ENCODE results near the gene TNF.

TNF gene

DNA sequence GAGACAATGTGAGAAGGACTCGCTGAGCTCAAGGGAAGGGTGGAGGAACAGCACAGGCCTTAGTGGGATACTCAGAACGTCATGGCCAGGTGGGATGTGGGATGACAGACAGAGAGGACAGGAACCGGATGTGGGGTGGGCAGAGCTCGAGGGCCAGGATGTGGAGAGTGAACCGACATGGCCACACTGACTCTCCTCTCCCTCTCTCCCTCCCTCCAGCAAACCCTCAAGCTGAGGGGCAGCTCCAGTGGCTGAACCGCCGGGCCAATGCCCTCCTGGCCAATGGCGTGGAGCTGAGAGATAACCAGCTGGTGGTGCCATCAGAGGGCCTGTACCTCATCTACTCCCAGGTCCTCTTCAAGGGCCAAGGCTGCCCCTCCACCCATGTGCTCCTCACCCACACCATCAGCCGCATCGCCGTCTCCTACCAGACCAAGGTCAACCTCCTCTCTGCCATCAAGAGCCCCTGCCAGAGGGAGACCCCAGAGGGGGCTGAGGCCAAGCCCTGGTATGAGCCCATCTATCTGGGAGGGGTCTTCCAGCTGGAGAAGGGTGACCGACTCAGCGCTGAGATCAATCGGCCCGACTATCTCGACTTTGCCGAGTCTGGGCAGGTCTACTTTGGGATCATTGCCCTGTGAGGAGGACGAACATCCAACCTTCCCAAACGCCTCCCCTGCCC lies 1.7 kb downstream of the TNF start:
- ATAC-seq: no peak
- TF ChIP-seq BACH2 (CRISPR knock-in tag; IDR thresholded peaks at IDR 0.05; ENCODE audit: borderline replicate concordance): no peak
- TF ChIP-seq ZNF70 (CRISPR knock-in tag; IDR thresholded peaks at IDR 0.05): no peak
- TF ChIP-seq GLIS3 (CRISPR knock-in tag; IDR thresholded peaks at IDR 0.05): no peak

DNA sequence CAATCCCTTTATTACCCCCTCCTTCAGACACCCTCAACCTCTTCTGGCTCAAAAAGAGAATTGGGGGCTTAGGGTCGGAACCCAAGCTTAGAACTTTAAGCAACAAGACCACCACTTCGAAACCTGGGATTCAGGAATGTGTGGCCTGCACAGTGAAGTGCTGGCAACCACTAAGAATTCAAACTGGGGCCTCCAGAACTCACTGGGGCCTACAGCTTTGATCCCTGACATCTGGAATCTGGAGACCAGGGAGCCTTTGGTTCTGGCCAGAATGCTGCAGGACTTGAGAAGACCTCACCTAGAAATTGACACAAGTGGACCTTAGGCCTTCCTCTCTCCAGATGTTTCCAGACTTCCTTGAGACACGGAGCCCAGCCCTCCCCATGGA lies 2.2 kb downstream of the TNF start:
- TF ChIP-seq BACH2 (CRISPR knock-in tag; IDR thresholded peaks at IDR 0.05; ENCODE audit: borderline replicate concordance) (no peak), ZFP30 (CRISPR knock-in tag; IDR thresholded peaks at IDR 0.05) (no peak), ZNF70 (CRISPR knock-in tag; IDR thresholded peaks at IDR 0.05) (no peak), CSDC2 (CRISPR knock-in tag; IDR thresholded peaks at IDR 0.05) (no peak), GLIS3 (CRISPR knock-in tag; IDR thresholded peaks at IDR 0.05) (no peak), PPARA (CRISPR knock-in tag; IDR thresholded peaks at IDR 0.05; ENCODE audit: borderline replicate concordance) (no peak), TCF4 (CRISPR knock-in tag; IDR thresholded peaks at IDR 0.05; ENCODE audit: borderline replicate concordance) (no peak), TOX (CRISPR knock-in tag; IDR thresholded peaks at IDR 0.05; ENCODE audit: borderline replicate concordance) (no peak), ZC3H10 (CRISPR knock-in tag; IDR thresholded peaks at IDR 0.05) (no peak), OSR1 (CRISPR knock-in tag; IDR thresholded peaks at IDR 0.05) (no peak)
- TF ChIP-seq, protein P1, sequence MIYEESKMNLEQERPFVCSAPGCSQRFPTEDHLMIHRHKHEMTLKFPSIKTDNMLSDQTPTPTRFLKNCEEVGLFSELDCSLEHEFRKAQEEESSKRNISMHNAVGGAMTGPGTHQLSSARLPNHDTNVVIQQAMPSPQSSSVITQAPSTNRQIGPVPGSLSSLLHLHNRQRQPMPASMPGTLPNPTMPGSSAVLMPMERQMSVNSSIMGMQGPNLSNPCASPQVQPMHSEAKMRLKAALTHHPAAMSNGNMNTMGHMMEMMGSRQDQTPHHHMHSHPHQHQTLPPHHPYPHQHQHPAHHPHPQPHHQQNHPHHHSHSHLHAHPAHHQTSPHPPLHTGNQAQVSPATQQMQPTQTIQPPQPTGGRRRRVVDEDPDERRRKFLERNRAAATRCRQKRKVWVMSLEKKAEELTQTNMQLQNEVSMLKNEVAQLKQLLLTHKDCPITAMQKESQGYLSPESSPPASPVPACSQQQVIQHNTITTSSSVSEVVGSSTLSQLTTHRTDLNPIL (CRISPR knock-in tag; IDR thresholded peaks at IDR 0.05; ENCODE audit: low read depth): no peak
- TF ChIP-seq, protein P2, sequence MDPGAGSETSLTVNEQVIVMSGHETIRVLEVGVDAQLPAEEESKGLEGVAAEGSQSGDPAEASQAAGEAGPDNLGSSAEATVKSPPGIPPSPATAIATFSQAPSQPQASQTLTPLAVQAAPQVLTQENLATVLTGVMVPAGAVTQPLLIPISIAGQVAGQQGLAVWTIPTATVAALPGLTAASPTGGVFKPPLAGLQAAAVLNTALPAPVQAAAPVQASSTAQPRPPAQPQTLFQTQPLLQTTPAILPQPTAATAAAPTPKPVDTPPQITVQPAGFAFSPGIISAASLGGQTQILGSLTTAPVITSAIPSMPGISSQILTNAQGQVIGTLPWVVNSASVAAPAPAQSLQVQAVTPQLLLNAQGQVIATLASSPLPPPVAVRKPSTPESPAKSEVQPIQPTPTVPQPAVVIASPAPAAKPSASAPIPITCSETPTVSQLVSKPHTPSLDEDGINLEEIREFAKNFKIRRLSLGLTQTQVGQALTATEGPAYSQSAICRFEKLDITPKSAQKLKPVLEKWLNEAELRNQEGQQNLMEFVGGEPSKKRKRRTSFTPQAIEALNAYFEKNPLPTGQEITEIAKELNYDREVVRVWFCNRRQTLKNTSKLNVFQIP (CRISPR knock-in tag; IDR thresholded peaks at IDR 0.05; ENCODE audit: borderline replicate concordance, low read depth): no peak
- ATAC-seq: no peak

DNA sequence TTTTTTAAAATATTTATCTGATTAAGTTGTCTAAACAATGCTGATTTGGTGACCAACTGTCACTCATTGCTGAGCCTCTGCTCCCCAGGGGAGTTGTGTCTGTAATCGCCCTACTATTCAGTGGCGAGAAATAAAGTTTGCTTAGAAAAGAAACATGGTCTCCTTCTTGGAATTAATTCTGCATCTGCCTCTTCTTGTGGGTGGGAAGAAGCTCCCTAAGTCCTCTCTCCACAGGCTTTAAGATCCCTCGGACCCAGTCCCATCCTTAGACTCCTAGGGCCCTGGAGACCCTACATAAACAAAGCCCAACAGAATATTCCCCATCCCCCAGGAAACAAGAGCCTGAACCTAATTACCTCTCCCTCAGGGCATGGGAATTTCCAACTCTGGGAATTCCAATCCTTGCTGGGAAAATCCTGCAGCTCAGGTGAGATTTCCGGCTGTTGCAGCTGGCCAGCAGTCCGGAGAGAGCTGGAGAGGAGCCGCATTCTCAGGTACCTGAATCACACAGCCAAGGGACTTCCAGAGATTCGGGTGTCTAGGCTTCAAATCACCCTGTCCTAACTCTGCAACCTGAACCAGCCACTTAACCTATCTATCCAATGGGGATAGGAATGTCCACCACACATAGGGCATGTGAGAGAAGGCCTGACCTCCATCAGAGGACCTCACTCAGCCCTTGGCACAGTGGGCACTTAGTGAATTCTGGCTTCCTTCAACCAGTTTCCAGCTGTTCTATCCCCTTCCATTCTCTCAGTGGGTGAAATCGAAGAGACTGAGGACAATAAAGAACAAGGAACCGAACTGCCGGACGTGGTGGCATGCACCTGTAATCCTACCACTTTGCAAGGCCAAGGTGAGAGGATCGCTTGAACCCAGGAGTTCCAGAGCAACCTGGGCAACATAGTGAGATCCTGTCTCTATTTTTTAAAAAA lies 3.1 kb downstream of the TNF start:
- TF ChIP-seq CSDC2 (CRISPR knock-in tag; IDR thresholded peaks at IDR 0.05) (no peak), ZFP3 (CRISPR knock-in tag; IDR thresholded peaks at IDR 0.05) (no peak), ZC3H10 (CRISPR knock-in tag; IDR thresholded peaks at IDR 0.05) (no peak), ZNF565 (CRISPR knock-in tag; conservative IDR thresholded peaks at IDR 0.05; ENCODE audit: low read depth) (no peak), ARNTL (CRISPR knock-in tag; IDR thresholded peaks at IDR 0.05; ENCODE audit: borderline replicate concordance, low read depth) (no peak), ISL1 (CRISPR knock-in tag; IDR thresholded peaks at IDR 0.05) (no peak), TOX (CRISPR knock-in tag; IDR thresholded peaks at IDR 0.05; ENCODE audit: borderline replicate concordance) (no peak), ESRRG (CRISPR knock-in tag; IDR thresholded peaks at IDR 0.05) (no peak), ZNF8 (CRISPR knock-in tag; IDR thresholded peaks at IDR 0.05) (no peak), TCF4 (CRISPR knock-in tag; IDR thresholded peaks at IDR 0.05; ENCODE audit: borderline replicate concordance) (no peak), PPARA (CRISPR knock-in tag; IDR thresholded peaks at IDR 0.05; ENCODE audit: borderline replicate concordance) (no peak), RARB (CRISPR knock-in tag; IDR thresholded peaks at IDR 0.05) (no peak), BACH2 (CRISPR knock-in tag; IDR thresholded peaks at IDR 0.05; ENCODE audit: borderline replicate concordance) (no peak), SNAI2 (CRISPR knock-in tag; IDR thresholded peaks at IDR 0.05) (no peak)
- TF ChIP-seq, protein P2 (CRISPR knock-in tag; IDR thresholded peaks at IDR 0.05; ENCODE audit: borderline replicate concordance, low read depth): no peak
- TF ChIP-seq, protein P3, sequence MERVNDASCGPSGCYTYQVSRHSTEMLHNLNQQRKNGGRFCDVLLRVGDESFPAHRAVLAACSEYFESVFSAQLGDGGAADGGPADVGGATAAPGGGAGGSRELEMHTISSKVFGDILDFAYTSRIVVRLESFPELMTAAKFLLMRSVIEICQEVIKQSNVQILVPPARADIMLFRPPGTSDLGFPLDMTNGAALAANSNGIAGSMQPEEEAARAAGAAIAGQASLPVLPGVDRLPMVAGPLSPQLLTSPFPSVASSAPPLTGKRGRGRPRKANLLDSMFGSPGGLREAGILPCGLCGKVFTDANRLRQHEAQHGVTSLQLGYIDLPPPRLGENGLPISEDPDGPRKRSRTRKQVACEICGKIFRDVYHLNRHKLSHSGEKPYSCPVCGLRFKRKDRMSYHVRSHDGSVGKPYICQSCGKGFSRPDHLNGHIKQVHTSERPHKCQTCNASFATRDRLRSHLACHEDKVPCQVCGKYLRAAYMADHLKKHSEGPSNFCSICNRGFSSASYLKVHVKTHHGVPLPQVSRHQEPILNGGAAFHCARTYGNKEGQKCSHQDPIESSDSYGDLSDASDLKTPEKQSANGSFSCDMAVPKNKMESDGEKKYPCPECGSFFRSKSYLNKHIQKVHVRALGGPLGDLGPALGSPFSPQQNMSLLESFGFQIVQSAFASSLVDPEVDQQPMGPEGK (CRISPR knock-in tag; IDR thresholded peaks at IDR 0.05; ENCODE audit: borderline replicate concordance): no peak
- TF ChIP-seq, protein P1 (CRISPR knock-in tag; IDR thresholded peaks at IDR 0.05; ENCODE audit: low read depth): no peak
- TF ChIP-seq, protein P4, sequence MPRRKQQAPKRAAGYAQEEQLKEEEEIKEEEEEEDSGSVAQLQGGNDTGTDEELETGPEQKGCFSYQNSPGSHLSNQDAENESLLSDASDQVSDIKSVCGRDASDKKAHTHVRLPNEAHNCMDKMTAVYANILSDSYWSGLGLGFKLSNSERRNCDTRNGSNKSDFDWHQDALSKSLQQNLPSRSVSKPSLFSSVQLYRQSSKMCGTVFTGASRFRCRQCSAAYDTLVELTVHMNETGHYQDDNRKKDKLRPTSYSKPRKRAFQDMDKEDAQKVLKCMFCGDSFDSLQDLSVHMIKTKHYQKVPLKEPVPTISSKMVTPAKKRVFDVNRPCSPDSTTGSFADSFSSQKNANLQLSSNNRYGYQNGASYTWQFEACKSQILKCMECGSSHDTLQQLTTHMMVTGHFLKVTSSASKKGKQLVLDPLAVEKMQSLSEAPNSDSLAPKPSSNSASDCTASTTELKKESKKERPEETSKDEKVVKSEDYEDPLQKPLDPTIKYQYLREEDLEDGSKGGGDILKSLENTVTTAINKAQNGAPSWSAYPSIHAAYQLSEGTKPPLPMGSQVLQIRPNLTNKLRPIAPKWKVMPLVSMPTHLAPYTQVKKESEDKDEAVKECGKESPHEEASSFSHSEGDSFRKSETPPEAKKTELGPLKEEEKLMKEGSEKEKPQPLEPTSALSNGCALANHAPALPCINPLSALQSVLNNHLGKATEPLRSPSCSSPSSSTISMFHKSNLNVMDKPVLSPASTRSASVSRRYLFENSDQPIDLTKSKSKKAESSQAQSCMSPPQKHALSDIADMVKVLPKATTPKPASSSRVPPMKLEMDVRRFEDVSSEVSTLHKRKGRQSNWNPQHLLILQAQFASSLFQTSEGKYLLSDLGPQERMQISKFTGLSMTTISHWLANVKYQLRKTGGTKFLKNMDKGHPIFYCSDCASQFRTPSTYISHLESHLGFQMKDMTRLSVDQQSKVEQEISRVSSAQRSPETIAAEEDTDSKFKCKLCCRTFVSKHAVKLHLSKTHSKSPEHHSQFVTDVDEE (CRISPR knock-in tag; IDR thresholded peaks at IDR 0.05): no peak
- TF ChIP-seq, protein P5, sequence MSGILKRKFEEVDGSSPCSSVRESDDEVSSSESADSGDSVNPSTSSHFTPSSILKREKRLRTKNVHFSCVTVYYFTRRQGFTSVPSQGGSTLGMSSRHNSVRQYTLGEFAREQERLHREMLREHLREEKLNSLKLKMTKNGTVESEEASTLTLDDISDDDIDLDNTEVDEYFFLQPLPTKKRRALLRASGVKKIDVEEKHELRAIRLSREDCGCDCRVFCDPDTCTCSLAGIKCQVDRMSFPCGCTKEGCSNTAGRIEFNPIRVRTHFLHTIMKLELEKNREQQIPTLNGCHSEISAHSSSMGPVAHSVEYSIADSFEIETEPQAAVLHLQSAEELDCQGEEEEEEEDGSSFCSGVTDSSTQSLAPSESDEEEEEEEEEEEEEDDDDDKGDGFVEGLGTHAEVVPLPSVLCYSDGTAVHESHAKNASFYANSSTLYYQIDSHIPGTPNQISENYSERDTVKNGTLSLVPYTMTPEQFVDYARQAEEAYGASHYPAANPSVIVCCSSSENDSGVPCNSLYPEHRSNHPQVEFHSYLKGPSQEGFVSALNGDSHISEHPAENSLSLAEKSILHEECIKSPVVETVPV (CRISPR knock-in tag; IDR thresholded peaks at IDR 0.05): no peak
- ATAC-seq: no peak
